ENCODE measurements around the gene VWA1. TPM values are rescaled to one million over a fixed set of nuclear protein-coding genes. Genes with fewer than 3 reads are reported as not detected.

The VWA1 gene
- total and polyA plus RNA-seq, 2 experiments from 2014 or later, result 31.5 to 48.1 TPM

GRCh38 chr1:1424707-1425106, 10.8 kb upstream of the VWA1 start:
- no peaks in the 10 kb centered on the region for H3K9me3 ChIP-seq (ENCODE audit: low read depth)
- no peaks in the 10 kb centered on the region for H3K4me1 ChIP-seq (ENCODE audit: low read depth)
- H3K27me3 ChIP-seq, result no peaks in the 10 kb centered on the region
- no peak for DNase-seq (ENCODE audit: low read depth in 1 of 2, low spot score in 1 of 2)
- H3K36me3 ChIP-seq, result no peaks in the 10 kb centered on the region
- H3K27ac ChIP-seq, result no peak overlapping the region
- no peak overlapping the region for H3K4me3 ChIP-seq
- TF ChIP-seq CTCF (IDR thresholded peaks at IDR 0.05; ENCODE audit: low read depth, low read length), result no peak

GRCh38 chr1:1425426-1425752, 10.1 kb upstream of the VWA1 start:
- Histone ChIP-seq H3K9me3 (ENCODE audit: low read depth) (no peaks in the 10 kb centered on the region), H3K4me3 (no peak overlapping the region), H3K27ac (no peak overlapping the region), H3K27me3 (no peaks in the 10 kb centered on the region), H3K36me3 (no peaks in the 10 kb centered on the region), H3K4me1 (ENCODE audit: low read depth) (peaks cover 3% of the 10 kb centered on the region)
- DNase-seq (ENCODE audit: low read depth in 1 of 2, low spot score in 1 of 2), result no peak
- no peak for TF ChIP-seq CTCF (IDR thresholded peaks at IDR 0.05; ENCODE audit: low read depth, low read length)

GRCh38 chr1:1425753-1426495, 9.6 kb upstream of the VWA1 start:
- Histone ChIP-seq H3K4me3 (no peak overlapping the region), H3K27me3 (no peaks in the 10 kb centered on the region), H3K9me3 (ENCODE audit: low read depth) (no peaks in the 10 kb centered on the region), H3K4me1 (ENCODE audit: low read depth) (peaks cover 7% of the 10 kb centered on the region), H3K27ac (no peak overlapping the region), H3K36me3 (no peaks in the 10 kb centered on the region)
- no peak for TF ChIP-seq CTCF (IDR thresholded peaks at IDR 0.05; ENCODE audit: low read depth, low read length)
- DNase-seq (ENCODE audit: low read depth in 1 of 2, low spot score in 1 of 2), result no peak

- no peak overlapping the region for H3K4me3 ChIP-seq
- peak in 1 of 2 donors; percentile 38 for DNase-seq (ENCODE audit: low read depth in 1 of 2, low spot score in 1 of 2)
- H3K27me3 ChIP-seq, result no peaks in the 10 kb centered on the region
- peaks cover 13% of the 10 kb centered on the region for H3K4me1 ChIP-seq (ENCODE audit: low read depth)
- no peak for TF ChIP-seq CTCF (IDR thresholded peaks at IDR 0.05; ENCODE audit: low read depth, low read length)
- H3K27ac ChIP-seq, result no peak overlapping the region
- no peaks in the 10 kb centered on the region for H3K36me3 ChIP-seq
- no peaks in the 10 kb centered on the region for H3K9me3 ChIP-seq (ENCODE audit: low read depth)
Measured at GRCh38 chr1:1426496-1427105, 8.9 kb upstream of the VWA1 start.

GRCh38 chr1:1427106-1427819, 8.2 kb upstream of the VWA1 start:
- peak overlapping the region; percentile 56 for H3K4me3 ChIP-seq

More at GRCh38 chr1:1427106-1427819, 8.2 kb upstream of the VWA1 start:
- no peak for TF ChIP-seq CTCF (IDR thresholded peaks at IDR 0.05; ENCODE audit: low read depth, low read length)
- DNase-seq (ENCODE audit: low read depth in 1 of 2, low spot score in 1 of 2), result peak in 1 of 2 donors; percentile 54
- Histone ChIP-seq H3K27ac (no peak overlapping the region), H3K36me3 (no peaks in the 10 kb centered on the region), H3K9me3 (ENCODE audit: low read depth) (no peaks in the 10 kb centered on the region), H3K4me1 (ENCODE audit: low read depth) (peaks cover 20% of the 10 kb centered on the region), H3K27me3 (no peaks in the 10 kb centered on the region)

All from cardiac muscle cell (in vitro differentiated cells and primary cell).